ENCODE data around the gene CBX2.

GRCh38 chr17:79829004-79829403, 51.1 kb downstream of the CBX2 start:
- TF ChIP-seq CTCF (IDR thresholded peaks at IDR 0.05) (no peak), EP300 (IDR thresholded peaks at IDR 0.05) (no peak)
